Measurements from ENCODE around the gene SLC16A6. TPM values are rescaled to one million over a fixed set of nuclear protein-coding genes. Genes with fewer than 3 reads are reported as not detected.
"Not testable (repeated sequence)": the region's sequence is repeated elsewhere in the genome, so short reads cannot be mapped to it uniquely, and the experiment has no call there.

SLC16A6 gene
- total RNA-seq, 2 experiments from 2014 or later, result 3.5 to 3.6 TPM

- Mint-ChIP-seq H3K9me3 (peaks cover 4% of the 10 kb centered on the region), H3K27ac (no peak overlapping the region), H3K4me1 (ENCODE audit: low read depth) (peaks cover 10% of the 10 kb centered on the region), H3K4me3 (no peak overlapping the region), H3K27me3 (no peaks in the 10 kb centered on the region), H3K36me3 (peaks cover 31% of the 10 kb centered on the region)
- DNase-seq, result no peak
- intact Hi-C loops (cut with micrococcal nuclease), result no loop called here
- POLR2A ChIA-PET, result no interaction called here
- CTCF ChIA-PET, result interaction anchor here (0.6 kb wide), 2 partner anchors 107 to 204 kb away, joined by 3 read pairs; no protein-coding TSS in a partner anchor
Observed at GRCh38 chr17:68277807-68278206, 13.1 kb downstream of the SLC16A6 start.

DNA sequence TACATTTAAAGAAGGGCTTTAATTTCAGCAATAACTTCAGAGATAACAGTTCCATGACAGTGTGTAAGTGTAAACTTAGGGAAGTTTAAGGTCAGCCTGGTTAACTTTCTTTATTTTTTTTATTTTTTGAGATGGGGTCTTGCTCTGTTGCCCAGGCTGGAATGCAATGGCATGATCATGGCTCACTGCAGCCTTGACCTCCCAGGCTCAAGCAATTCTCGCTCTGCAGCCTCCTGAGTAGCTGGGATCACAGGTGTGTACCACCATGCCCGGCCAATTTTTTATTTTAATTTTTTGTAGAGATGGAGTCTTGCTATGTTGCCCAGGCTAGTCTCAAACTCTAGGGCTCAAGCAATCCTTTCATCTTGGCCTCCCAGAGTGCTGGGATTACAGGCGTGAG is 14.6 kb downstream of the SLC16A6 start:
- POLR2A ChIA-PET; H3K27me3 Mint-ChIP-seq; H3K9me3 Mint-ChIP-seq; H3K4me3 Mint-ChIP-seq; DNase-seq; intact Hi-C loops (cut with micrococcal nuclease); H3K27ac Mint-ChIP-seq; CTCF ChIA-PET; H3K4me1 Mint-ChIP-seq (ENCODE audit: low read depth): not testable (repeated sequence)
- H3K36me3 Mint-ChIP-seq, result peaks cover 33% of the 10 kb centered on the region

DNA sequence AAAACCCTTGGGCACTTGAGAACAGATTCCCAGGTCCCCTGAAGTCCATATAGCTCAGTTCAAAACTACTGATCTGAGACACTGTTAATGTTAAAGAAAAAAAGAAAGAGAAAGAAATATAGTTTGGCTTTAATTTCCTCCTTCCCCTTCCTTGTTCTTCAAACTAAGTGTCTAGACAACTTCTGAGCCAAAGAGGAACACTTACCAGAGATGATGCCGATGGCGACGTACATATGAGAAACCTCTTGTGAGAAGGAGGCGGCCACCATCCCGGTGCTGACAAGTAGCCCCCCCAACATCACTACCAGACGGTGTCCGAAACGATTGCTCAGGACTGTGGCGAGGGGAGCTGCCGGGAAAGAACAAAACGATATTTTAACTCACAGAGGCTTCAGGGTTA is 17.2 kb downstream of the SLC16A6 start:
- Mint-ChIP-seq H3K9me3 (peaks cover 4% of the 10 kb centered on the region), H3K27ac (no peak overlapping the region), H3K27me3 (no peaks in the 10 kb centered on the region), H3K4me1 (ENCODE audit: low read depth) (no peaks in the 10 kb centered on the region), H3K36me3 (peaks cover 32% of the 10 kb centered on the region), H3K4me3 (no peak overlapping the region)
- intact Hi-C loops (cut with micrococcal nuclease), result no loop called here
- ChIA-PET POLR2A (no interaction called here), CTCF (no interaction called here)
- no peak for DNase-seq

DNA sequence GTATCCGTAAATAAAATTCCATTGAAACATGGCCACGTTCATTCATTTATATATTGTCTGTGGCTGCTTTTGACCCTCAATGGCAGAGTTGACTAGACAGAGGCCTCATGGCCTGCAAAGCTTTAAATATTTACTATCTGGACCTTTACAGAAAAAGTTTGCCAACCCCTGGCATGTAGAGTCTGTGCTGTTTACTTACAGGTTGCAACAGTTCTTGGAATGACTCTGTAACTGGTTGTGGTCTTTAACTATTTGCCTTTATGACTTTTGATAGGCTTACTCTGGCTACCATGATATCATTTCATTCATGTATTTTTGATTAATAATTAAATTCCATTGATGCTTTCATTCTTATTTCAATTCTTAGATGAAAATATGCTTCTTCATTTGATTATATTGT is 25.1 kb downstream of the SLC16A6 start:
- H3K27me3 Mint-ChIP-seq; intact Hi-C loops (cut with micrococcal nuclease); DNase-seq; H3K27ac Mint-ChIP-seq; H3K9me3 Mint-ChIP-seq; H3K4me3 Mint-ChIP-seq: not testable (repeated sequence)
- Mint-ChIP-seq H3K36me3 (peaks cover 11% of the 10 kb centered on the region), H3K4me1 (ENCODE audit: low read depth) (peaks cover 17% of the 10 kb centered on the region)
- ChIA-PET CTCF (interaction anchor here (1.7 to 7.9 kb wide), 3 partner anchors 21 to 192 kb away, joined by 5 to 123 read pairs (median 38); partner anchors contain the start of gene WIPI1), POLR2A (interaction anchor here (1.8 kb wide), 1 partner anchor 25 kb away, joined by 4 read pairs; the partner anchor contains the start of gene SLC16A6)

DNA sequence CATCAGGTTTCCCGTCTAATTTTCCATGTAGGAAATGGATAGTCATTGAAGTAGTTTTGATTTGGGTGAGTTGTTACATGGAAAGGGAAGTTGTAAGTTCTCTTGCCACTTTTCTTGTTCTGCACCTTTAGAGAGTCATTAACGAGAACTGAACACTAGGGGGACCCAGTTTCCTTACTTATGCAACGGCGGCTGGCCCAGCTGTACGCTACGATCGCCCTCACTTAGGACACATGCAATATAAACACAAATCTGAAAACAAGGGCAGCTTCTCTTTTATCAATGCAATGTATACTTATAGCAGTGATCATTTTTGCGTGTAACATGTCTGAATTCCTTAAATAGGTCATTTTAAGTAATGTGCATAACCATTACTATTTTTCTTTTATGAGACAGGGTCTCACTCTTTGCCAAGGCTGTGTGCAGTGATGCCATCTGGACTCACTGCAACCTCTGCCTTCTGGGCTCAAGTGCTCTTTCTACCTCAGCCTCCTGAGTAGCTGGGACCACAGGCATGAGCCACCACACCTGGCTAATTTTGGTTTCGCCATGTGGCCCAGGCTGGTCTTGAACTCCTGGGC is 27.7 kb downstream of the SLC16A6 start:
- H3K4me1 Mint-ChIP-seq (ENCODE audit: low read depth), result peaks cover 37% of the 10 kb centered on the region
- H3K9me3 Mint-ChIP-seq, H3K27me3 Mint-ChIP-seq, H3K27ac Mint-ChIP-seq, POLR2A ChIA-PET, H3K36me3 Mint-ChIP-seq, H3K4me3 Mint-ChIP-seq, DNase-seq: not testable (repeated sequence)
- intact Hi-C loops (cut with micrococcal nuclease), result loop anchor here (1.0 to 2.0 kb wide), 5 partner anchors 28 to 200 kb away; partner anchors contain the start of genes ARSG and SLC16A6
- CTCF ChIA-PET, result interaction anchor here (0.6 to 7.9 kb wide), 14 partner anchors 14 to 204 kb away, joined by 3 to 123 read pairs (median 4); partner anchors contain the start of gene WIPI1

DNA sequence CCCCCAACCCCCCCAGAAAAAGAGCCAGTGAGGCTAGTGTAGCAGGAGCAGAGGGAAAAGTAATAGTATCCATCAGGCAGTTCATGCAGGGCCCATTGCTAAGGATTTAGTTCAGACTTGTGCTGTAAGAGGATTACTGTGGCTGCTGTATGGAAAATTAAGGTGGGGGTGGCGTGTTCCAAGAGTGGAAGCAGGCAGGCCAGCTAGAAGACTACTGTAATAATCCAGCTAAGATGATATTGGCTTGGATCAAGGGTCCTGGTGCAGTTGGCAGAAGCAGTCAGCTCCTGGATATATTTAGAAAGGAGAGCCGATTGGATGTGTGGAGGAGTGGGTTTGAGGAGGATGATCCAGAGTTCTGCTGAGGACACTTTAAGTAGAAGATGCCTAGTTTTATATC is 28.5 kb downstream of the SLC16A6 start:
- CTCF ChIA-PET, result interaction anchor here (0.6 to 7.9 kb wide), 12 partner anchors 13 to 204 kb away, joined by 3 to 123 read pairs (median 4); partner anchors contain the start of gene WIPI1
- intact Hi-C loops (cut with micrococcal nuclease), result loop anchor here (2.0 kb wide), 3 partner anchors 28 to 136 kb away; partner anchors contain the start of genes ARSG and SLC16A6
- DNase-seq, H3K36me3 Mint-ChIP-seq, H3K9me3 Mint-ChIP-seq, H3K27me3 Mint-ChIP-seq, H3K4me3 Mint-ChIP-seq, POLR2A ChIA-PET, H3K27ac Mint-ChIP-seq: not testable (repeated sequence)
- H3K4me1 Mint-ChIP-seq (ENCODE audit: low read depth), result peaks cover 44% of the 10 kb centered on the region

DNA sequence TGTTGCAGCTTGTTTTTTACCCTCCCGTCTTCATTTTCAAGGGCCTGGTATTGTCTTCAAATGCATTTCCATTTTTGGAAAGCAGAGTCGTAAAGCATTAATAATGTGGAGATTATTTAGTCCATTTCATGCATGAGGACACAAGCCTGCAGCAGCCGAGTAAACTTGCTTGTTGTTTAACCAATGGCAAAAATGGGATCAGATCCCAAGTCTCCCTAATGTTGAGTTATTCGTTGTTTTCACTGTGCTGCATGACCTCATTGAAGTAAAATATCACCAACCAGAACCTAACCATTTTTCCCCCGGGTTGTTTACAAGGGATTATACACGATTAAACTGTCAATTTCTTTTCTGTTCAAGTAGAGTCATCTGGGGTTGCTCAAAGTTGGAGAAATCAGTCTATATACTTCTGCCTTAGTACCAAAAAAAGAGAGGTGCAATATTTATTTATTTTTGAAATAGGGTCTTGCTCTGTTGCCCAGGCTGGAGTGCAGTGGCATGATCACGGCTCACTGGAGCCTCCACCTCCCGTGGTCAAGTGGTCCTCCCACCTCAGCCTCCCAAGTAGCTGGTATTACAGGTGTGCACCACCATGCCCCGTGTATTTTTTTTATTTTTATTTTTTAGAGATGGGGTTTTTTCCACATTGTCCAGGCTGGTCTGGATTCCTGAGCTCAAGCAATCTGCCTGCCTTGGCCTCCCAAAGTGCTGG is 30.7 kb downstream of the SLC16A6 start:
- peak overlapping the region; percentile 73 for H3K4me3 Mint-ChIP-seq
- peak overlapping the region; percentile 95 for H3K27ac Mint-ChIP-seq
- ChIA-PET POLR2A (interaction anchor here (1.7 to 3.3 kb wide), 3 partner anchors 12 to 31 kb away, joined by 5 to 31 read pairs (median 10); partner anchors contain the start of genes AMZ2 and ARSG), CTCF (interaction anchor here (0.6 to 7.9 kb wide), 5 partner anchors 29 to 506 kb away, joined by 3 to 123 read pairs (median 4); no protein-coding TSS in a partner anchor)
- H3K9me3 Mint-ChIP-seq, result no peaks in the 10 kb centered on the region
- no peaks in the 10 kb centered on the region for H3K27me3 Mint-ChIP-seq
- peaks cover 67% of the 10 kb centered on the region for H3K4me1 Mint-ChIP-seq (ENCODE audit: low read depth)
- intact Hi-C loops (cut with micrococcal nuclease), result no loop called here
- H3K36me3 Mint-ChIP-seq, result peaks cover 23% of the 10 kb centered on the region
- DNase-seq, result no peak

DNA sequence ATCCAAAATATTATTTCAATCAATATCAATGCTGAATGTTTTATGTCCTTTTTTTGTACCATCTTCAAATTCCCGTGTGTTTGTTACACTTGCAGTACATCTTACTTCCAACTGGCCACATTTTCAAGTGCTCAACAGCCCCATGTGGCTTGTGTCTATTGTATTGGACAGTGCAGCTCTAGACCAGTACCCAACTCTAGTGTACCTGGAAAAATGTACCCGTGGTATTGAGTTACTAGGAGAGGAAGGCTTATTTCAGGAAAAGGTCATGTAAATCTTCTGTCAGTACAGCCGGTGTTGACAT is 31.3 kb downstream of the SLC16A6 start:
- not testable (repeated sequence) for DNase-seq, H3K27me3 Mint-ChIP-seq, H3K9me3 Mint-ChIP-seq
- H3K36me3 Mint-ChIP-seq, result peaks cover 26% of the 10 kb centered on the region
- ChIA-PET POLR2A (interaction anchor here (1.7 to 3.3 kb wide), 3 partner anchors 11 to 32 kb away, joined by 5 to 31 read pairs (median 10); partner anchors contain the start of genes AMZ2 and ARSG), CTCF (interaction anchor here (0.6 to 7.9 kb wide), 6 partner anchors 12 to 507 kb away, joined by 3 to 123 read pairs (median 5); partner anchors contain the start of genes AMZ2, ARSG and SLC16A6)
- peak overlapping the region; percentile 95 for H3K27ac Mint-ChIP-seq
- peak overlapping the region; percentile 73 for H3K4me3 Mint-ChIP-seq
- intact Hi-C loops (cut with micrococcal nuclease), result loop anchor here (5.0 kb wide), 1 partner anchor 88 kb away; no protein-coding TSS in a partner anchor
- H3K4me1 Mint-ChIP-seq (ENCODE audit: low read depth), result peaks cover 73% of the 10 kb centered on the region

DNA sequence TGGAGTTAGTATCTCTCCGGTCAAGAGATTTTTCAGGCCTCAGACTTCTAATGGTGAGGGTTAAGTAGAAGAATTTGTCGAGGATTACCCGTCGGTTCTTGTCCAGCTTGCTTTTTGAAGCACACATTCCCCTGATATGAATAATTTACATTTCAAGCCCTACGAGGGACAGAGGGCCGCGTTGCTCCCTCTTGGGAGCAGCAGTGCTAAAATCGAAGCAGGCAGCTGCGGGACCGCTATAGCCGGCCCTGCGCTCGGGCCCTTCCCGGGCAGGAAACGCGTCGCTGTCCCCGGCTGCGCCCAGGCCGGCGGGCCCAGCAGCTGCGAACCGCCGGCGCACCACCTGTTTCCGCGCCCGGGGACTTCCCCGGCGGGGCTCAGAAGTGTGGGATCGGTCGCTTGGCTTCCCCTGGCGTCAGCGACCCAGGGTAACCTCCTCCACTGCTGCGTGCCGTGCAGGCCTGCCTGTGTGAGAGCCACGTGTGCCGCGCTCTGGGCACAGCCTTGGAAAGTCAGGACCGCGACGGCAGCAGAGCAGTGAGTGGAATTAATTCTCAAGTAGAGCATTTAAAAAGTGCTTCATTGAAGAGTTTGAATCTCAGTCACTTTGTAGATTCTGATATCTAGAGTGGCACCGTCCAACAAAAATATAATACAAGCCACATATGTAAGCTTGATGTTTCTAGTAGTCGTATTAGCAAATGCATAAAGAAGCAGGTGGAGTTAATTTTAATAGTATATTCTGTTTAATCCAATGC is 31.9 kb downstream of the SLC16A6 start:
- not testable (repeated sequence) for H3K27me3 Mint-ChIP-seq, H3K9me3 Mint-ChIP-seq
- H3K4me3 Mint-ChIP-seq, result peak overlapping the region; percentile 73
- intact Hi-C loops (cut with micrococcal nuclease), result loop anchor here (1.0 to 5.0 kb wide), 5 partner anchors 10 to 202 kb away; no protein-coding TSS in a partner anchor
- ChIA-PET CTCF (interaction anchor here (0.6 to 7.9 kb wide), 10 partner anchors 9 to 507 kb away, joined by 3 to 123 read pairs (median 4); partner anchors contain the start of genes AMZ2, ARSG and SLC16A6), POLR2A (interaction anchor here (1.7 to 3.3 kb wide), 3 partner anchors 11 to 33 kb away, joined by 5 to 31 read pairs (median 10); partner anchors contain the start of genes AMZ2 and ARSG)
- peak; percentile 90 for DNase-seq
- H3K4me1 Mint-ChIP-seq (ENCODE audit: low read depth), result peaks cover 77% of the 10 kb centered on the region
- H3K36me3 Mint-ChIP-seq, result peaks cover 30% of the 10 kb centered on the region
- H3K27ac Mint-ChIP-seq, result peak overlapping the region; percentile 95

GRCh38 chr17:68257934-68258333 is 33.0 kb downstream of the SLC16A6 start:
- H3K4me1 Mint-ChIP-seq (ENCODE audit: low read depth), result peaks cover 82% of the 10 kb centered on the region
- H3K27me3 Mint-ChIP-seq, result no peaks in the 10 kb centered on the region
- no peaks in the 10 kb centered on the region for H3K9me3 Mint-ChIP-seq
- CTCF ChIA-PET, result interaction anchor here (0.7 to 7.9 kb wide), 11 partner anchors 8 to 208 kb away, joined by 3 to 123 read pairs (median 4); partner anchors contain the start of genes AMZ2, ARSG and SLC16A6
- peak overlapping the region; percentile 43 for H3K4me3 Mint-ChIP-seq
- intact Hi-C loops (cut with micrococcal nuclease), result loop anchor here (1.0 to 5.0 kb wide), 5 partner anchors 9 to 203 kb away; no protein-coding TSS in a partner anchor
- DNase-seq, result no peak
- H3K27ac Mint-ChIP-seq, result peak overlapping the region; percentile 84
- POLR2A ChIA-PET, result interaction anchor here (1.4 to 3.3 kb wide), 2 partner anchors 10 to 20 kb away, joined by 4 to 31 read pairs; partner anchors contain the start of gene AMZ2
- peaks cover 36% of the 10 kb centered on the region for H3K36me3 Mint-ChIP-seq

GRCh38 chr17:68256701-68257100 is 34.2 kb downstream of the SLC16A6 start:
- H3K36me3 Mint-ChIP-seq, result peaks cover 48% of the 10 kb centered on the region
- POLR2A ChIA-PET, result interaction anchor here (1.4 to 3.3 kb wide), 2 partner anchors 9 to 19 kb away, joined by 4 to 31 read pairs; partner anchors contain the start of gene AMZ2
- peak overlapping the region; percentile 84 for H3K27ac Mint-ChIP-seq
- DNase-seq, H3K27me3 Mint-ChIP-seq, H3K4me3 Mint-ChIP-seq, H3K9me3 Mint-ChIP-seq: not testable (repeated sequence)
- peaks cover 87% of the 10 kb centered on the region for H3K4me1 Mint-ChIP-seq (ENCODE audit: low read depth)
- intact Hi-C loops (cut with micrococcal nuclease), result loop anchor here (5.0 kb wide), 1 partner anchor 91 kb away; no protein-coding TSS in a partner anchor
- CTCF ChIA-PET, result interaction anchor here (1.1 to 2.3 kb wide), 2 partner anchors 84 to 142 kb away, joined by 3 to 8 read pairs; no protein-coding TSS in a partner anchor

Measured in activated CD4-positive, alpha-beta memory T cell treated with anti-CD3 and anti-CD28 coated beads for 36 hours (primary cell).